GM12878 (cell line): ENCODE results near the gene ESRRG.

Source experiments
- CTCF ChIP-seq, 3 experiments: IDR thresholded peaks in 2 of 3; conservative IDR thresholded peaks in 1 of 3; 2 replicates each; pipeline ENCODE4 v1.5.1; 2011; ENCODE audit warnings: low read depth in 3 of 3, low read length in 3 of 3, mild to moderate bottlenecking in 3 of 3, control low read depth in 2 of 3, moderate library complexity in 2 of 3, inconsistent platforms in 1 of 3, mixed read lengths in 1 of 3; ENCODE audit not compliant: control insufficient read depth in 2 of 3, insufficient read depth in 1 of 3; ENCODE audit errors: extremely low read depth in 1 of 3
- EZH2 ChIP-seq: IDR thresholded peaks from 2 replicates; pipeline ENCODE4 v1.6.1; 2012; ENCODE audit warnings: low read depth, mild to moderate bottlenecking, control low read depth, inconsistent platforms, low read length, borderline replicate concordance; ENCODE audit not compliant: control insufficient read depth
- FOS ChIP-seq: IDR thresholded peaks from 3 replicates; pipeline ENCODE4 v1.6.1; 2011; ENCODE audit warnings: borderline replicate concordance; ENCODE audit not compliant: insufficient read length; ENCODE audit errors: extremely low read depth
- HDGF ChIP-seq: fragments of 450-650 bp; IDR thresholded peaks from 2 replicates; pipeline ENCODE4 v1.6.1; 2016; ENCODE audit warnings: antibody characterized with exemption
- MEF2A ChIP-seq: IDR thresholded peaks from 2 replicates; pipeline ENCODE4 v1.6.1; 2011; ENCODE audit warnings: low read depth, mild to moderate bottlenecking, low read length, moderate library complexity; ENCODE audit not compliant: insufficient read depth
- POLR2AphosphoS5 ChIP-seq: IDR thresholded peaks from 2 replicates; pipeline ENCODE4 v1.6.1; 2011; ENCODE audit warnings: mild to moderate bottlenecking, low read length, inconsistent platforms
- USF1 ChIP-seq: IDR thresholded peaks from 2 replicates; pipeline ENCODE4 v1.6.1; 2011; ENCODE audit warnings: borderline replicate concordance, low read depth, mild to moderate bottlenecking, moderate library complexity, mixed read lengths, low read length; ENCODE audit not compliant: insufficient read depth; ENCODE audit errors: extremely low read length
- YY1 ChIP-seq: IDR thresholded peaks from 2 replicates; pipeline ENCODE4 v1.6.1; 2011; ENCODE audit warnings: low read depth, mild to moderate bottlenecking, low read length
- TF ChIP-seq, protein P1 (sequence below): fragments of 450-650 bp; IDR thresholded peaks from 2 replicates; pipeline ENCODE4 v1.6.1; 2018; ENCODE audit warnings: borderline replicate concordance, mild to moderate bottlenecking; ENCODE audit not compliant: partially characterized antibody
- TF ChIP-seq, protein P2 (sequence below): fragments of 450-650 bp; IDR thresholded peaks from 2 replicates; pipeline ENCODE4 v1.6.1; 2017; ENCODE audit warnings: antibody characterized with exemption, mild to moderate bottlenecking, moderate library complexity

DNA sequence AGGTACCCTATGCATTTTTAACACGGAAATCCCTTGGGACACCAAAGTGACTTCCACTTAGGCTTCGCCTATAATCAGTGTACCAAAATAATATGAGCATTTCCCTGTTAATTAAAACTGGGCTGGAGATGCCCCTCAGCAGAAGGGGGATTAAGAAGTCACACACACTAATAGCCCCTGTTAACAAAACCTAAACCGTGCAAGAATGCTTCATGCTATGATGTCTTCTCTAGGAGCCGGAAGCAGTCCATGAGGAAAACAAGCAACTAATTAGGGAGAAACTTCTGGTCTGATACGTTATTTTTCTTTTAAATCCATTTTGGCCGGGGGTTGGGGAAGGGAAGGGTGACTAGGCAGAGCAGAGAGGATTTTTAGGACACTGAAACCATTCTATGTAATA is 123.4 kb downstream of the ESRRG start:
- TF ChIP-seq, protein P1, sequence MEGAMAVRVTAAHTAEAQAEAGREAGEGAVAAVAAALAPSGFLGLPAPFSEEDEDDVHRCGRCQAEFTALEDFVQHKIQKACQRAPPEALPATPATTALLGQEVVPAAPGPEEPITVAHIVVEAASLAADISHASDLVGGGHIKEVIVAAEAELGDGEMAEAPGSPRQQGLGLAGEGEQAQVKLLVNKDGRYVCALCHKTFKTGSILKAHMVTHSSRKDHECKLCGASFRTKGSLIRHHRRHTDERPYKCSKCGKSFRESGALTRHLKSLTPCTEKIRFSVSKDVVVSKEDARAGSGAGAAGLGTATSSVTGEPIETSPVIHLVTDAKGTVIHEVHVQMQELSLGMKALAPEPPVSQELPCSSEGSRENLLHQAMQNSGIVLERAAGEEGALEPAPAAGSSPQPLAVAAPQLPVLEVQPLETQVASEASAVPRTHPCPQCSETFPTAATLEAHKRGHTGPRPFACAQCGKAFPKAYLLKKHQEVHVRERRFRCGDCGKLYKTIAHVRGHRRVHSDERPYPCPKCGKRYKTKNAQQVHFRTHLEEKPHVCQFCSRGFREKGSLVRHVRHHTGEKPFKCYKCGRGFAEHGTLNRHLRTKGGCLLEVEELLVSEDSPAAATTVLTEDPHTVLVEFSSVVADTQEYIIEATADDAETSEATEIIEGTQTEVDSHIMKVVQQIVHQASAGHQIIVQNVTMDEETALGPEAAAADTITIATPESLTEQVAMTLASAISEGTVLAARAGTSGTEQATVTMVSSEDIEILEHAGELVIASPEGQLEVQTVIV: no peak
- TF ChIP-seq POLR2AphosphoS5 (no peak), YY1 (no peak), CTCF (IDR thresholded peaks at IDR 0.05 in 2 of 3, conservative IDR thresholded peaks at IDR 0.05 in 1 of 3; ENCODE audit: control insufficient read depth in 2 of 3, extremely low read depth in 1 of 3, insufficient read depth in 1 of 3, low read depth in 3 of 3, low read length in 3 of 3) (no peak), USF1 (no peak), FOS (no peak), MEF2A (no peak), EZH2 (no peak), HDGF (no peak)
- TF ChIP-seq, protein P2, sequence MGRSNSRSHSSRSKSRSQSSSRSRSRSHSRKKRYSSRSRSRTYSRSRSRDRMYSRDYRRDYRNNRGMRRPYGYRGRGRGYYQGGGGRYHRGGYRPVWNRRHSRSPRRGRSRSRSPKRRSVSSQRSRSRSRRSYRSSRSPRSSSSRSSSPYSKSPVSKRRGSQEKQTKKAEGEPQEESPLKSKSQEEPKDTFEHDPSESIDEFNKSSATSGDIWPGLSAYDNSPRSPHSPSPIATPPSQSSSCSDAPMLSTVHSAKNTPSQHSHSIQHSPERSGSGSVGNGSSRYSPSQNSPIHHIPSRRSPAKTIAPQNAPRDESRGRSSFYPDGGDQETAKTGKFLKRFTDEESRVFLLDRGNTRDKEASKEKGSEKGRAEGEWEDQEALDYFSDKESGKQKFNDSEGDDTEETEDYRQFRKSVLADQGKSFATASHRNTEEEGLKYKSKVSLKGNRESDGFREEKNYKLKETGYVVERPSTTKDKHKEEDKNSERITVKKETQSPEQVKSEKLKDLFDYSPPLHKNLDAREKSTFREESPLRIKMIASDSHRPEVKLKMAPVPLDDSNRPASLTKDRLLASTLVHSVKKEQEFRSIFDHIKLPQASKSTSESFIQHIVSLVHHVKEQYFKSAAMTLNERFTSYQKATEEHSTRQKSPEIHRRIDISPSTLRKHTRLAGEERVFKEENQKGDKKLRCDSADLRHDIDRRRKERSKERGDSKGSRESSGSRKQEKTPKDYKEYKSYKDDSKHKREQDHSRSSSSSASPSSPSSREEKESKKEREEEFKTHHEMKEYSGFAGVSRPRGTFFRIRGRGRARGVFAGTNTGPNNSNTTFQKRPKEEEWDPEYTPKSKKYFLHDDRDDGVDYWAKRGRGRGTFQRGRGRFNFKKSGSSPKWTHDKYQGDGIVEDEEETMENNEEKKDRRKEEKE: no peak
